Dedifferentiated amniotic fluid mesenchymal stem cell (primary cell): Measurements from ENCODE around the gene MOSPD3.

Source experiments
- DNase-seq: peaks from one replicate; pipeline ENCODE4 v3.0.0-alpha.2; 2016; ENCODE audit errors: extremely low spot score

MOSPD3 gene

GRCh38 chr7:100590077-100590737, 22.1 kb upstream of the MOSPD3 start:
- no peak for DNase-seq

DNA sequence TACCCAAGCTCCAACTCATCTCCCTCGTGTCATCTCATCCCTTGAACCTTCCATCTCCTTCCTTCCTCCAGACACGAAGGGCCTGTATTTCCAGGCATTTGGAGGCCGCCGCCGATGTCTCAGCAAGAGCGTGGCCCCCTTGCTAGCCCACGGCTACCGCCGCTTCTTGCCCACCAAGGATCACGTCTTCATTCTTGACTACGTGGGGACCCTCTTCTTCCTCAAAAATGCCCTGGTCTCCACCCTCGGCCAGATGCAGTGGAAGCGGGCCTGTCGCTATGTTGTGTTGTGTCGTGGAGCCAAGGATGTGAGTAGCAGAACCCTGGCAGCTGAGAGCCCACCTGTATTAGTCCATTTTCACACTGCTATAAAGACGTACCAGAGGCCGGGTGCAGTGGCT, 20.7 kb upstream of the MOSPD3 start:
- no peak for DNase-seq

DNA sequence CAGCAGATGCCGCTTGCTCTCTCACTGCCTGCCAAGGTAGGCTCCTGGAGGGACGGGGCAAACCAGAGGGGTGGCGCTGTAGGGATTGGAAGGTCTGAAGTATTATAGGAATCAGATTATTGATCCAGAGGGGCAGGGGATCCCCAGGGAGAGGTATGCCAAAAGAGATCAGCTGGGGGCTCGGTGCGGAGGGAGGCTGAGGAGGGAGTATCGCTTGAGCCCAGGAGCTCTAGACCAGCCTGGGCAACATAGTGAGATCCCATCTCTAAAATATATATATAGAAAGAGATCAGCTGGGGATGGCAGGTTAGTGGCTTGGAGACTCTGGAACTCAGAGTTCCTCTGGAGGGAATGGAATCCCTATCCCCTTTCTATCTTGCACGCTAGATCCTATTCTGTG, 17.2 kb upstream of the MOSPD3 start:
- DNase-seq: no peak

- no peak for DNase-seq
Observed at GRCh38 chr7:100598425-100598824, 13.9 kb upstream of the MOSPD3 start.

GRCh38 chr7:100599911-100600729, 12.2 kb upstream of the MOSPD3 start:
- DNase-seq: no peak

- no peak for DNase-seq
Observed at GRCh38 chr7:100600730-100601038, 11.7 kb upstream of the MOSPD3 start.

DNA sequence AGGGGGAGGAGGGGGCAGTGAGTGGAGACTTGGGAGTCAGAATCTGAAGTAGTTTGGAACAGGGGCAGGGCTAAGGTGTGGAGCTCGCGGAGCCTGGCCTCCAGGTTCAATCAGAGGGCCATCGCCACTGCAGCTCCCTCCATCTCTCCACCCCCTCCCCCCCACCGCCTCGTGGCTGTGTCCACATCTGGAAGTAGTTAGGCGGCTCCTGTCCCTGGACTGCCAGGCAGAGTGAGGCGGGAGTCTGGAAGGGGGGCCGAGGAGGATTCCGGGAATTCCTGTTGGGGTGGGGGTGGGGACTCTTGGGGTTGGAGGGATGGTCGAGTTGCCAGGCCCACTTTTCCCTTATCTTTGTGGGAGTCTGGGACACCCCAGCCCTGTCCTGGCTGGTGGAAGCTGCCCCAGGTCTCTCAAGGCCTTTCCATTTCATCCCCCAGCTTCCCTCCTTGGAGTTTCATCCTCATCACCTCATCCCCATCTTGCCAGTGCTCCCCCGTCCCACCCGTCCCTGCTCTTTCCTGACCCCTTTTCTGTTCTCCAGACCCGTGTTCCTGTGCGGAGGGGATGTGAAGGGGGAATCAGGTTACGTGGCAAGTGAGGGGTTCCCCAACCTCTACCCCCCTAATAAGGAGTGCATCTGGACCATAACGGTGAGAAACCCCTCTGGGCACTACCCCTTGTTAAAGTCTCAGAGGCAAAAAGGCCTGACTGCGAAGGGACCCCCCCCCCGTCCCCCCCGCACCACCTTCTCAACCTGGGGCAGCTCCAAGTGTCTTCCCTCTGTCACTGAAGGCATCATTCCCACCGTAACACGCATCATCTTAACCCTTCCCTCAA, 9.2 kb upstream of the MOSPD3 start:
- peak; percentile 63 for DNase-seq

DNA sequence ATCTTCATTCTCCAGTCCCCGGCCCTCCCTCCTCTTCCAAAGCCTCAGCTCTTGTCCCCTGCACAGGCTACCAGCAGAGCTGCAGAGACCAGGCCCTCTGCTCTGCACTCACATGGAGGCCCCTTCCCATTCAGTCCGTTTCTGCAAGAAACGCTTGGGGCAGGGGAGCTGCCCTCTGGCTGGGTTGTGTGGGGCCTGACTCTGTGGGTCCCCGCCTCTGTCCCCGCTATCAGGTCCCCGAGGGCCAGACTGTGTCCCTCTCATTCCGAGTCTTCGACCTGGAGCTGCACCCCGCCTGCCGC, 8.7 kb upstream of the MOSPD3 start:
- no peak for DNase-seq

DNA sequence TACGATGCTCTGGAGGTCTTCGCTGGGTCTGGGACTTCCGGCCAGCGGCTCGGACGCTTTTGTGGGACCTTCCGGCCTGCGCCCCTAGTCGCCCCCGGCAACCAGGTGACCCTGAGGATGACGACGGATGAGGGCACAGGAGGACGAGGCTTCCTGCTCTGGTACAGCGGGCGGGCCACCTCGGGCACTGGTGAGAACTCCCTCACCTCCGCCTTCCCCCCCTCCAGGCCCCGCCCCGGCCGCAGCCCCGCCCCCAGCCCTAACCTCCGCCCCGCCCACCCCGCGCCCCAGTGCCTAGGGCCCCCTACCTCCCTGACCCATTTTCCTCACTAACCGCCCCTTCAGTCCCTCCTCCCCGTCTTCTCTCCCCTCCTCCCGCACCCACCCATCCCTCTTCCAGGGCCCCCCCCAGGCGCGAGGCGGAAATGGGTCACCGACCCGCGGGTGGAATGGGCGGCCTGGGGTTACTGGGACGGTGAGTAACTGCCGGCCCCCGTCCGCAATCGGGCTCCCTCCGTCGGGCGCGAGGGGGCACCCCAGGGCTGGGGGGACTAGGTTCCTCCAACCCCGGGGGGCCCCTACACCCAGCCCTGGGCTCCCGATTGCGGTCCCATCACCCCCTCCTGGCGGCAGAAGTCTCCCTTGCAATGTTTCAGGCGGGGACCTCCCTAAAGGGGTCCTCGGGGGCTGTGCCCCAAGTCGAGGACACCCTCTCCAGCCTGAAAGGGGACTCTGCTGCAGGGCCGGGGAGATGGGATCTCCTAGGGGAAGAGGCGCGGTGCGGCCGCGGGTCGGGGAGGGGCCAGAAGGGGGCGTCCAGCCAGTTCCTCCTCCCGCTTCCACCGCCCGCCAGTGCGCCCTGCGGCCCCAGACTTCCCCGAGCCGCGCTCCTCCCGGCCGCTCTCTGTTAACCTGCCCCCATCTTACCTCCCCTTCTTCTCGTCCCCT, 8.0 kb upstream of the MOSPD3 start:
- DNase-seq: no peak

DNA sequence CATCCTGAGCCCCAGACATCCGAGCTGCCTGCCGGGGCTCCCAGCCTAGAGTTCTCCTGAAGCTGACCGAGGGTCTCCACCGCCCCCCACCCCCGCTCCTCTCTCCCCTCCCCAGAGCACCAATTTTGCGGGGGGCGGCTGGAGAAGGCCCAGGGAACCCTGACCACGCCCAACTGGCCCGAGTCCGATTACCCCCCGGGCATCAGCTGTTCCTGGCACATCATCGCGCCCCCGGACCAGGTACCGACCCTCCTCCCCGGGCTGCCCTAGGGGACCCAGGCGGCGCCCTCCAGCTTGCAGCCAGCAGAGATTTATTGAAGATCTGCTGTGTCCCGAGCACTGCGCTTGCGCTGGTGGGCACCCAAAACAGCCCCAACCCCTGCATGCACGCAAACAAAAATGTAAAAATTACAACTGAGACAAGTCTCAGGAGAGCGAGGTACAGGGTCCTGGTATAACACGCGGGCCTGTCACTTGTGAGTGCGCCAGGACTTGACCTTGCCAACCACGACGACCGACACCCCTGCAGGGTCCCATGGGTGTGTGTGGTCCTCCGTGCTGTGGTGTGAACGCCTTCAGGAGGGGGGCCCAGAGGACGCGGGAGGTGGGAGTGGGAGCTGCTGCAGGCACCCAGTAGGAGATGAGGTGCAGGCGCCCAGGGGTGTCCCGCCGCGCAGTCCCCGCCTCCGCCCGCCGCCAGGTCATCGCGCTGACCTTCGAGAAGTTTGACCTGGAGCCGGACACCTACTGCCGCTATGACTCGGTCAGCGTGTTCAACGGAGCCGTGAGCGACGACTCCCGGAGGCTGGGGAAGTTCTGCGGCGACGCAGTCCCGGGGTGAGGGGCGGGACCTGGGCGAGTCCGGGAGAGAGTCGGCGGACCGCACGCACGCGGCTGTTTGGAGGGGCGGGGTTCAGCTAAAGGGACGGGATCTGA, 7.1 kb upstream of the MOSPD3 start:
- no peak for DNase-seq

DNA sequence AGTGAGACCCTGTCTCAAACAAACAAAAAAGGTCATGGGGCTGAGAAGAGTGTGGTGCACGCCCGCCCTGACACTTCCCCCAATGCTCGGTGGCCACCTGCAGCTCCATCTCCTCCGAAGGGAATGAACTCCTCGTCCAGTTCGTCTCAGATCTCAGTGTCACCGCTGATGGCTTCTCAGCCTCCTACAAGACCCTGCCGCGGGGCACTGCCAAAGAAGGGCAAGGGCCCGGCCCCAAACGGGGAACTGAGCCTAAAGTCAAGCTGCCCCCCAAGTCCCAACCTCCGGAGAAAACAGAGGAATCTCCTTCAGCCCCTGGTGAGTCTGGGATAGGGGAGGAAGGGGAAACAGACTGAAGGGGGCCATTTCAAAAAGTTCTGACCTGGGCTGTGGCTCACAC, 6.0 kb upstream of the MOSPD3 start:
- no peak for DNase-seq

- no peak for DNase-seq
Observed at GRCh38 chr7:100607111-100607510, 5.2 kb upstream of the MOSPD3 start.

- DNase-seq: no peak
Observed at GRCh38 chr7:100609958-100610357, 2.4 kb upstream of the MOSPD3 start.

- DNase-seq: no peak
Observed at GRCh38 chr7:100612730-100613390, 520 bp downstream of the MOSPD3 start.

DNA sequence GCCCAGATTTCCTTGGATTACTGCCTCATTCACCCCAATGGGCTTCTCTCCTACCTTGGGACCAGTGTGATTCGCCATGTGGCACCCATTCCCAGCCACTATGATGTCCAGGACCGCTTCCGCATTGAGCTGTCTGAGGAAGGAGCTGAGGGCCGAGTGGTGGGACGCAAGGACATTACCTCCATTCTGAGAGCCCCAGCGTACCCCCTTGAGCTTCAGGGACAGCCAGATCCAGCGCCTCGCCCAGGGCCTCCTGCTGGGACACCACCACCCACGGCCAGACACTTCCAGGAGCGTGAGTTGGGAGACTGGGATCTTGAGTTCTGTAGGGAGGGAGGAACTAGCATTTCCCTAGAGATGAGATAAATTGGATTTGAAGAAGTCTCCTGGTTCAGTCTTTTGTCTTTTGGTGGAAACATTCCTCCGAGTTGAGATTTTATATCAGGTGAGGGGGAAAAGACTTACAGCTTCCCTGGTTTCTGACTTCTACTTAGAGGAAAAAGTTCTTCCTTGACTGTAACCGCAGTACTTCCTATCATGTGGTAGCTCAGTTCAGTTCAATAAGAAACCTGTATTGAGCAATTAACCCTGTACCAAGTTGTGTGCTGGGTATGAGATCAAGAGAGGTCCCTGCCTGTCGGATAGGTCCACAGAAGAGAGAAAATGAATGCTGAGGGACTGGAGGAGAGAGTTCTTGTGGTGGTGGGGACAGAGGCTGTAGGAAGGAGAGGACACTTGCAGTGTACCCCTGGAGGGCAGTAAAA, 1.3 kb downstream of the MOSPD3 start:
- DNase-seq: no peak

GRCh38 chr7:100614308-100614861, 2.0 kb downstream of the MOSPD3 start:
- DNase-seq: no peak

GRCh38 chr7:100620239-100620638, 7.9 kb downstream of the MOSPD3 start:
- DNase-seq: no peak

- DNase-seq: no peak
Observed at GRCh38 chr7:100620804-100621203, 8.5 kb downstream of the MOSPD3 start.

- DNase-seq: no peak
Observed at GRCh38 chr7:100621554-100621953, 9.2 kb downstream of the MOSPD3 start.
